Transverse colon (tissue), 4 donors: ENCODE data around the gene F2RL3.

Source experiments
- CTCF ChIP-seq, 5 experiments: fragments of 200-600 bp in 3 of 5; fragments of 450-650 bp in 2 of 5; sonication (generic) in 3 of 5; IDR thresholded peaks; 1 replicate in 2 of 5; 2 replicates in 3 of 5; pipeline ENCODE4 v1.5.1; 2016 to 2017; ENCODE audit warnings: antibody characterized with exemption in 5 of 5, inconsistent platforms in 3 of 5, mild to moderate bottlenecking in 2 of 5, moderate library complexity in 1 of 5
- EP300 ChIP-seq: sonication (generic); formaldehyde crosslinking; IDR thresholded peaks from one replicate; pipeline ENCODE4 v1.6.1; 2017; ENCODE audit warnings: antibody characterized with exemption, low read depth
- POLR2A ChIP-seq: fragments of 450-650 bp; IDR thresholded peaks from one replicate; pipeline ENCODE4 v1.6.1; 2016; ENCODE audit warnings: antibody characterized with exemption, mild to moderate bottlenecking, moderate library complexity
- POLR2AphosphoS5 ChIP-seq, 3 donors: sonication (generic); formaldehyde crosslinking; IDR thresholded peaks; one replicate each; pipeline ENCODE4 v1.6.1; 2016; ENCODE audit warnings: antibody characterized with exemption in 3 of 3

- TF ChIP-seq POLR2AphosphoS5 (IDR thresholded peaks at IDR 0.05) (peak; percentile 70 to 88 (median 80)), POLR2A (no peak), CTCF (IDR thresholded peaks at IDR 0.05) (no peak), EP300 (peak; percentile 53)
Observed at GRCh38 chr19:16888629-16889365, at the start of gene F2RL3.
